ENCODE measurements around the gene TBC1D14.
A peak's percentile ranks its signal among the peaks of the same experiment; 100 is the strongest.

TBC1D14 gene

DNA sequence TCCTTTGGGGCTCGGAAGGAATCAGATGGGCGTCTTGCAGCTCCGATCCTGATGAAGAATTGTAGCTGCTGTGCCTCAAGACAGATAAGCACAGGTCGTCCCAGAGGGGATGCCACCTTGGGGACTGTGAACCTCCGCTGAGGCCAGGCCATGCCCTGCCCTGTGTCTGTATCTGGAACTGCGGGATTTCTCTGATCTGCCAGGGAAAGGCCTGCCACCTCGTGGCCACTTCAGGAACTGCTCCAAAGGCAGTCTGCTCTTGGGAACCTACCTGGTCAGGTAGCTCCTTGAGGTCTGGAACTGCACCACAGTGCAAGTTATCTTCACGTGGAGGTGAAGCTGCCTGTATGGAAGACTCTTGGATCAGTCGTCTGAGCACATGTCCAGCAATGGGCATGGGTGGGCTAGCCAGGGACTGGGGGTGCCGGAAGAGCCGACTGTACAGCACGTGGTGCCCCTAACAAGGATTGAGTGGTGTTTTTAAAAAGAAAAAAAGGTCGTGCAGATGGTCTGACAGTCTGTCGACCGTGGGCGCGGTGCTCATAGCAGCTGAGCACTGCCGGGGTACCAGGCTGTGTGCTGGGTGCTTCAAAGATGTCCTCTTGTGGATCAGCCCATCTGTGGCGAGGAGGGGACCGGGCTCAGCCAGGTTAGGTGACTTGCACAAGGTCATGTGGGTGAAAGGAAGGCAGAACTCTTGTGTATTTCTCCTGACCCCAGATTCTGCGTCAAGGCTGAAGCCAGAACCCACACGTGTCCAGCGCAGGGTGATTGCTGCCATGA lies 161.3 kb downstream of the TBC1D14 start:
- H3K27ac ChIP-seq, result no peak overlapping the region
- TF ChIP-seq, protein P1, sequence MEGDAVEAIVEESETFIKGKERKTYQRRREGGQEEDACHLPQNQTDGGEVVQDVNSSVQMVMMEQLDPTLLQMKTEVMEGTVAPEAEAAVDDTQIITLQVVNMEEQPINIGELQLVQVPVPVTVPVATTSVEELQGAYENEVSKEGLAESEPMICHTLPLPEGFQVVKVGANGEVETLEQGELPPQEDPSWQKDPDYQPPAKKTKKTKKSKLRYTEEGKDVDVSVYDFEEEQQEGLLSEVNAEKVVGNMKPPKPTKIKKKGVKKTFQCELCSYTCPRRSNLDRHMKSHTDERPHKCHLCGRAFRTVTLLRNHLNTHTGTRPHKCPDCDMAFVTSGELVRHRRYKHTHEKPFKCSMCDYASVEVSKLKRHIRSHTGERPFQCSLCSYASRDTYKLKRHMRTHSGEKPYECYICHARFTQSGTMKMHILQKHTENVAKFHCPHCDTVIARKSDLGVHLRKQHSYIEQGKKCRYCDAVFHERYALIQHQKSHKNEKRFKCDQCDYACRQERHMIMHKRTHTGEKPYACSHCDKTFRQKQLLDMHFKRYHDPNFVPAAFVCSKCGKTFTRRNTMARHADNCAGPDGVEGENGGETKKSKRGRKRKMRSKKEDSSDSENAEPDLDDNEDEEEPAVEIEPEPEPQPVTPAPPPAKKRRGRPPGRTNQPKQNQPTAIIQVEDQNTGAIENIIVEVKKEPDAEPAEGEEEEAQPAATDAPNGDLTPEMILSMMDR (conservative IDR thresholded peaks at IDR 0.05), result peak; percentile 95
- no peak for TF ChIP-seq ZFX (IDR thresholded peaks at IDR 0.05)

DNA sequence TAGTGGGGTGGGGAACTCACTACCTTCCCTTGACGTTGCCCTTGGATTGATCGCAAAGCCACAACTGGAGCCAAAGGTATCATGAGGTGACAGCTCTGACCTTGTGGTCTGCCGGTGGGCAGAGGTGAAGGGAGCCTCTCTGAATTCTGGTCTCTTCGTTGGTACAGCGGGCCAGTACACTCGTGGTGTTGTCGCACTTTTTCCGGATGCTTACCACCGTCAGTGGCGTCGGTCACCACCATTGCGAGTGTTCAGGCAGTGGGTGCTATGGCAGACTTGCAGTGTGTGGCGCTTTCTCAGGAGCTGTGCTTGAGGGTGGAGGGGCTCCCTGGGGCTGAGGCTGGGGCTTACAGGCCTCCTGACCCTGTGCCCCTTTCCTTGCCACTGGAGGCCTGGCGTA lies 163.4 kb downstream of the TBC1D14 start:
- TF ChIP-seq ZFX (IDR thresholded peaks at IDR 0.05), result no peak
- TF ChIP-seq, protein P1 (conservative IDR thresholded peaks at IDR 0.05), result no peak
- no peak overlapping the region for H3K27ac ChIP-seq

DNA sequence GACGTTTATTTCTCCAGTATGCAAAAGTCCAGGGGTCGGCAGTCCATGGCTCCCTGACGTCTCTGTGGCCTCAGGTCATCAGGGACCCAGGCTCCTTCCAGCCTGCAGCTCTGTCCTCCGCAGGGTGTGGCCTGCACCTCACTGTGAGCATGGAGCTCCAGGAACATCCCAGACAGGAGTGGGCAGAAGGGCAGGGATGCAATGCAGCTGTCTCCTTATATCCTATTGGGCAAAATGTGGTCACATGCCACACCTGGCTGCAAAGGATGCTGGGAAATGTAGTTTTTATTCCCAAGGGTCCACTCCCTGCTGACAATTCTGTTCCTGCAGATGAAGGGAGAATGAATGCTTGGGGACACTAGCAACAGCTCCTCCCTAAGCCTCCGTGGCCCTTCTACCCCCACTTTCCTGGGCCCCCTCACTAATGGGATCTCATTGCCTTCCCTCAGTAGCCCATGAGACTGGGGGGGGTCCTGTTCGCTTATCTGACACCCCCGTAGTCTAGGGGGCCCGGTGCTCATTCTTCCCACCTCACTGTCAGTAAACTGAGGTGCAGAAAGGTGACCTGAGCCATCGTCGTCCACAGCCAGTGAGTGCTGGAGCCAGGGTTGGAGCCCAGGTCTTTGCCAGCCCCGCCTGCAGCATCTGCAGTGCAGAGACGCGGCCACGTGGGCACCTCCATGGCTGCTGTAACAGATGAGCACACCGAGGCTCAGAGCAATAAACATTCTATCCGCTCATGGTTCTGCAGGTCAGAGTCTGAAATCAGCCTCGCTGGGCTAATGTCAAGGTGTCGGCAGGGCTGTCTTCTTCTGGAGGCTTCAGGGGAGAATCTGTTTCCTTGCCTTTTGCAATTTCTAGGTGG lies 164.1 kb downstream of the TBC1D14 start:
- no peak for TF ChIP-seq ZFX (IDR thresholded peaks at IDR 0.05)
- TF ChIP-seq, protein P1 (conservative IDR thresholded peaks at IDR 0.05), result no peak
- no peak overlapping the region for H3K27ac ChIP-seq

DNA sequence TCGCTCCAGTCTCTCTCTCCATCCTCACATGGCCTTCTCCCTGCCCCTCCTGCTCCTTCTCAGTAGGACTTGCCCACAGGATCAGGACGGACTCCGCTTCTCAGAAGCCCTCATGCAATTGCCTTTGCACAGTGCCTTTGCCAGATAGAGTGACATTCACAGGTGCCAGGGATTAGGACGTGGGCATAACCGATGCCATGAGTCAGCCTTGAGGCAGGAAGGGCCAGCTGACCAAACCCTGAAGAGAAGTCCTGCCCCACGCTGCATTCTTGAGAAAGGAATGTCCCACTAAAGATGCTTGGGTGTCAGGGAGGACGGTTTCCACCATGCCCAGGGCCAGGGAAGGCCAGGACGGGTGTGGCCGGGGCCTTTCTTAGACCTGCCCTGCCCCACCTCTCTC lies 164.8 kb downstream of the TBC1D14 start:
- TF ChIP-seq ZFX (IDR thresholded peaks at IDR 0.05), result no peak
- TF ChIP-seq, protein P1 (conservative IDR thresholded peaks at IDR 0.05), result no peak
- H3K27ac ChIP-seq, result no peak overlapping the region

DNA sequence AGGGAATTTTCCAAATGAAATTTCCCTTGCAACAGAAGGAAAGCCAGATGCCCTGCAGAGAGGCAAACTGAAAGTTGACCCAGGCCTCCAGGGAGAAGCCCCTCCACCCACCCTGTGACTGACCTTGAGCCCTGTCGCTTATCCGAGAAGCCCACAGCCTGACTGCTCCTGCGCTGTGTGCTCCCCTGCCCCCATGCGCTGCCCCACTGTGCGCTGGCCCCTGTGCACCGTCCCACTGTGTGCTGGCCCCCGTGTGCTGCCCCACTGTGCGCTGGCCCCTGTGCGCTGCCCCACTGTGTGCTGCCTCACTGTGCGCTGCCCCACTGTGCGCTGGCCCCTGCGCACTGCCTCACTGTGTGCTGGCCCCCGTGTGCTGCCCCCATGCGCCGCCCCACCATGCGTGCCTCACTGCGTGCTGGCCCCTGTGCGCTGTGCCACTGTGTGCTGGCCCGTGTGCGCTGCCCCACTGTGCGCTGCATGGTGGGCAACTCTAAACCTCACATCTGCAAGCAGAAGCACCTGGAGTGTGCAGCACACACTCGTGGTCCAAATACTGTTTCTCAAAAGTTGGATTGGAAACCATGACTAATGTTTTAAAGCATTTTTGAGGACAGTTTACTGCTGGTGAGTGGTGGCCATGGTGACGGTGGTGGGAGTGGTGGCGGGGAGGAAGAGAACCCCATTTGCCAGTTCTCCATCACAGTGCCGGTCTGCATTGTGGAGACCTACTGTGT lies 166.5 kb downstream of the TBC1D14 start:
- no peak overlapping the region for H3K27ac ChIP-seq
- TF ChIP-seq ZFX (IDR thresholded peaks at IDR 0.05), result no peak
- TF ChIP-seq, protein P1 (conservative IDR thresholded peaks at IDR 0.05), result no peak

DNA sequence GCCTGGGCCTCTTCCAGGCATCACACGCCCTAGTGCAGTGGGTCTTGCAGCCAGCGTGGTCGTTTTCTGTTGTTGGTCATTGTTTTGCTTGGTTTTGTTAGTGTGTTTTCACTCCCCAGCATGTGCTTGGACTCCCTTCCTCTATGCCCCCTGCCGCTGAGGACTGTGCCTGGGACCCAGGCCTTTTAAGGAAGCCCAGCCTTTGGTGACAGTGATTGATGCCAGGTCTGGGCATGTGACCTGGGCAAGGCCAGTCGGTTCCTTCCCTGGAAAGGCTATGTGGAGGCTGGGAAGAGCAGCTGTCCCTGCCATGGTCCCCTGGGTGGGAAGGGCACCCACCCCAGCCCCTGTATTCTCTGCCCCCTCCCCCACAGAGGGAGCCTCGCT lies 167.1 kb downstream of the TBC1D14 start:
- TF ChIP-seq ZFX (IDR thresholded peaks at IDR 0.05), result no peak
- TF ChIP-seq, protein P1 (conservative IDR thresholded peaks at IDR 0.05), result no peak
- H3K27ac ChIP-seq, result no peak overlapping the region
